GM21423 (cell line): ENCODE measurements around the gene AFAP1L1.

Source experiments
- ATAC-seq: cut with Tn5 transposase; IDR thresholded peaks from one replicate; pipeline ENCODE4 v1.9.1; 2021; ENCODE audit warnings: mild to moderate bottlenecking, moderate library complexity; ENCODE audit not compliant: unreplicated experiment

The AFAP1L1 gene

GRCh38 chr5:149344151-149344550 lies 72.5 kb downstream of the AFAP1L1 start:
- no peak for ATAC-seq

- peak; percentile 96 for ATAC-seq
Measured at GRCh38 chr5:149345147-149345891, 73.7 kb downstream of the AFAP1L1 start, which contains the start of gene GRPEL2. TSS of gene GRPEL2 (plus strand) at chr5:149345499. CDS start at chr5:149345540, 41 bp downstream.

- peak; percentile 2 for ATAC-seq
Measured at GRCh38 chr5:149345892-149346222, 74.2 kb downstream of the AFAP1L1 start.

GRCh38 chr5:149348518-149348917 lies 76.9 kb downstream of the AFAP1L1 start:
- no peak for ATAC-seq

GRCh38 chr5:149349382-149349781 lies 77.7 kb downstream of the AFAP1L1 start:
- ATAC-seq: no peak

- no peak for ATAC-seq
Measured at GRCh38 chr5:149352169-149352568, 80.5 kb downstream of the AFAP1L1 start.

GRCh38 chr5:149353911-149354310 lies 82.3 kb downstream of the AFAP1L1 start:
- ATAC-seq: no peak

- no peak for ATAC-seq
Measured at GRCh38 chr5:149355688-149356087, 84.0 kb downstream of the AFAP1L1 start.

GRCh38 chr5:149356391-149356790 lies 84.7 kb downstream of the AFAP1L1 start:
- no peak for ATAC-seq

GRCh38 chr5:149357370-149358293 lies 86.0 kb downstream of the AFAP1L1 start, which contains the start of gene PCYOX1L:
TSS of gene PCYOX1L (plus strand) at chr5:149358046. CDS start at chr5:149358069, 23 bp downstream.
- ATAC-seq: peak; percentile 100

GRCh38 chr5:149358294-149358651 lies 86.6 kb downstream of the AFAP1L1 start:
- ATAC-seq: peak; percentile 3

- no peak for ATAC-seq
Measured at GRCh38 chr5:149358868-149359495, 87.3 kb downstream of the AFAP1L1 start.

- no peak for ATAC-seq
Measured at GRCh38 chr5:149360272-149360671, 88.6 kb downstream of the AFAP1L1 start.

GRCh38 chr5:149362541-149362940 lies 90.9 kb downstream of the AFAP1L1 start:
- no peak for ATAC-seq

- ATAC-seq: no peak
Measured at GRCh38 chr5:149363358-149363757, 91.7 kb downstream of the AFAP1L1 start.

- no peak for ATAC-seq
Measured at GRCh38 chr5:149363936-149364335, 92.3 kb downstream of the AFAP1L1 start.

- no peak for ATAC-seq
Measured at GRCh38 chr5:149364719-149365118, 93.1 kb downstream of the AFAP1L1 start.

GRCh38 chr5:149365418-149365817 lies 93.8 kb downstream of the AFAP1L1 start:
- ATAC-seq: no peak

- no peak for ATAC-seq
Measured at GRCh38 chr5:149366169-149366729, 94.6 kb downstream of the AFAP1L1 start.

- ATAC-seq: peak; percentile 74
Measured at GRCh38 chr5:149367249-149367971, 95.8 kb downstream of the AFAP1L1 start.
